Retinal pigment epithelial cell (primary cell): ENCODE data around the gene HLCS.

Experiments used
- DNase-seq: peaks from one replicate; pipeline ENCODE4 v3.0.0-alpha.2; 2010; ENCODE audit warnings: low read depth
- H3K4me3 ChIP-seq: 2 replicates; pipeline ENCODE4 v1.5.1; 2011; ENCODE audit warnings: mild to moderate bottlenecking, low read length, control low read depth, moderate library complexity
- CTCF ChIP-seq: conservative IDR thresholded peaks from 2 replicates; pipeline ENCODE4 v1.5.1; 2011; ENCODE audit warnings: low read depth, low read length, control low read depth, inconsistent platforms

HLCS gene

GRCh38 chr21:36841866-36842265 is 124.6 kb downstream of the HLCS start:
- TF ChIP-seq CTCF, result no peak
- DNase-seq, result no peak
- no peak overlapping the region for H3K4me3 ChIP-seq

GRCh38 chr21:36839735-36840134 is 126.7 kb downstream of the HLCS start:
- no peak for DNase-seq
- no peak for TF ChIP-seq CTCF
- no peak overlapping the region for H3K4me3 ChIP-seq

- no peak for DNase-seq
- TF ChIP-seq CTCF, result no peak
These were observed 127.3 kb downstream of the HLCS start for GRCh38 chr21:36839123-36839522.

GRCh38 chr21:36835383-36835795 is 131.1 kb downstream of the HLCS start:
- H3K4me3 ChIP-seq, result no peak overlapping the region
- no peak for DNase-seq
- TF ChIP-seq CTCF, result no peak

More at GRCh38 chr21:36839123-36839522, 127.3 kb downstream of the HLCS start:
- H3K4me3 ChIP-seq, result no peak overlapping the region

GRCh38 chr21:36834192-36834591 is 132.3 kb downstream of the HLCS start:
- no peak for DNase-seq
- no peak overlapping the region for H3K4me3 ChIP-seq
- no peak for TF ChIP-seq CTCF

GRCh38 chr21:36830100-36830499 is 136.4 kb downstream of the HLCS start:
- no peak for TF ChIP-seq CTCF
- no peak for DNase-seq
- no peak overlapping the region for H3K4me3 ChIP-seq

GRCh38 chr21:36828891-36829515 is 137.5 kb downstream of the HLCS start:
- no peak for DNase-seq
- no peak overlapping the region for H3K4me3 ChIP-seq
- no peak for TF ChIP-seq CTCF
